ENCODE results near the gene TINAG. TPM values are rescaled to one million over a fixed set of nuclear protein-coding genes. Genes with fewer than 3 reads are reported as not detected.

The TINAG gene
- total RNA-seq, 1 donor: not detected

DNA sequence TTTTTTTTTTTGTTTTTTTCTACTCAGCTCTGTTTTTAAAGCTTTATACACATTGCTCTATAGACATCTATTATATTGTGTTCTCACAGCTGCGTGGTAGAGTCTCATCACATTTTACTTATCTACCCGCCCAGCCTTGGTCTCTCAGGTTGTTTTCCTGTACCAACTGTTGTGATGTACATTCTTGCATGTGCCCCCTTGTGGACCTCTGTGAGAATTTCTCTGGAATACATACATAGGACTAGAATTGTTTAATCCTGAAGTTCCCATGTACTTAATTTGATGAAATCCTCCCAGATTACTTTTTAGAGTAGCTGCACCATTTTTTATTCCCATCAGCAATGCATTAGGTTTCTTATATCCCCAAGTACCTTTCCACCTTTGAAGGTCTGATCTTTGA, 40.4 kb upstream of the TINAG start:
- DNase-seq (ENCODE audit: low read depth): peak; percentile 64
- no peak overlapping the region for H3K4me3 ChIP-seq (ENCODE audit: low read depth, low read length)
- TF ChIP-seq, protein P1, sequence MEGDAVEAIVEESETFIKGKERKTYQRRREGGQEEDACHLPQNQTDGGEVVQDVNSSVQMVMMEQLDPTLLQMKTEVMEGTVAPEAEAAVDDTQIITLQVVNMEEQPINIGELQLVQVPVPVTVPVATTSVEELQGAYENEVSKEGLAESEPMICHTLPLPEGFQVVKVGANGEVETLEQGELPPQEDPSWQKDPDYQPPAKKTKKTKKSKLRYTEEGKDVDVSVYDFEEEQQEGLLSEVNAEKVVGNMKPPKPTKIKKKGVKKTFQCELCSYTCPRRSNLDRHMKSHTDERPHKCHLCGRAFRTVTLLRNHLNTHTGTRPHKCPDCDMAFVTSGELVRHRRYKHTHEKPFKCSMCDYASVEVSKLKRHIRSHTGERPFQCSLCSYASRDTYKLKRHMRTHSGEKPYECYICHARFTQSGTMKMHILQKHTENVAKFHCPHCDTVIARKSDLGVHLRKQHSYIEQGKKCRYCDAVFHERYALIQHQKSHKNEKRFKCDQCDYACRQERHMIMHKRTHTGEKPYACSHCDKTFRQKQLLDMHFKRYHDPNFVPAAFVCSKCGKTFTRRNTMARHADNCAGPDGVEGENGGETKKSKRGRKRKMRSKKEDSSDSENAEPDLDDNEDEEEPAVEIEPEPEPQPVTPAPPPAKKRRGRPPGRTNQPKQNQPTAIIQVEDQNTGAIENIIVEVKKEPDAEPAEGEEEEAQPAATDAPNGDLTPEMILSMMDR (IDR thresholded peaks at IDR 0.05; ENCODE audit: insufficient read depth, low read length): peak; percentile 53

DNA sequence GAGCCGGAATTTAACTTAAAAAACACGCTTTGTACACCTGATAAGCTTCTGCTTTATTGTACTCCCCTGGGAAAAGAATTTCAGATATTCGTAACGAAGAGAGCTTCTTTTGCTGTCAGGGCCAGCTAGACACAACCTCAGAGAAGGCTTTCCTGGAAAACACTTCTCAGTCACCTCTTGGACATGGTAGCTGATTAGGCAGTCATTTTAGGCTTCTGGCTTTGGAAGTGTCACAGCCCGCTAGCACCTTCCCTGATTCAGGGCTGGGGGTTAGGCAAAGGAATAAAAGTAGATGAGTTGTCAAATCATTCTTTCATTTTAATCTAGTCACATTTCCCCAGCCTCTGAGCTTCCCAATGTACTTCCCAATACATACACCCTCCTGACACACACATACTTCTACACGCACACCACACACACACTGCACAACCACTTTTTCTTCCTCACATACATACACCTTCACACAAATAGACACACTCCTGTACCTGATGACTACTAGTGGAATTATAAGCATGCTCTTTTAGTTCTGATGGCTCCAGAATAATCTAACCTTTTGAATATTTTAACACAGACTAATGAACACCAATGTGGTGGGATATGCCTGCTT, 34.9 kb upstream of the TINAG start:
- H3K4me3 ChIP-seq (ENCODE audit: low read depth, low read length): no peak overlapping the region
- TF ChIP-seq, protein P1 (IDR thresholded peaks at IDR 0.05; ENCODE audit: insufficient read depth, low read length): no peak
- no peak for DNase-seq (ENCODE audit: low read depth)

DNA sequence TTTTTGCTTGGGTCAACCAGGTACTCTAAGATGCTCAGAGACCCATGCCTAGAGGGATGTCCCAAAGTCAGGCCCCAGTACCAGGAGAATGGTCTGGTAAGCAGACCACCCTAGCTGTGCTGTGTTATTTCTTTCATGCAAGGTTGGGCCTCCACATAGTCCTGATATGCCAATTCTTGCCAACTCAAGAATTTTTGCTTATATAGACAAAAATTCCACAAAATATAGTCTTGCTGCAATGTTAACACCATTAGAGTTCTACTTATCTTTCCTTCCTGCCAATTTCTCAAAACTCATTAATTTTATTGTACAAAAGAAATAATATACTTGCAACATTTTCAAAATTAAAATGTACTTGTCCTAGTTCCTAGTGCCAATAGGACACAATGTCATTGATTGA, 33.9 kb upstream of the TINAG start:
- TF ChIP-seq, protein P1 (IDR thresholded peaks at IDR 0.05; ENCODE audit: insufficient read depth, low read length): no peak
- H3K4me3 ChIP-seq (ENCODE audit: low read depth, low read length): no peak overlapping the region
- no peak for DNase-seq (ENCODE audit: low read depth)

DNA sequence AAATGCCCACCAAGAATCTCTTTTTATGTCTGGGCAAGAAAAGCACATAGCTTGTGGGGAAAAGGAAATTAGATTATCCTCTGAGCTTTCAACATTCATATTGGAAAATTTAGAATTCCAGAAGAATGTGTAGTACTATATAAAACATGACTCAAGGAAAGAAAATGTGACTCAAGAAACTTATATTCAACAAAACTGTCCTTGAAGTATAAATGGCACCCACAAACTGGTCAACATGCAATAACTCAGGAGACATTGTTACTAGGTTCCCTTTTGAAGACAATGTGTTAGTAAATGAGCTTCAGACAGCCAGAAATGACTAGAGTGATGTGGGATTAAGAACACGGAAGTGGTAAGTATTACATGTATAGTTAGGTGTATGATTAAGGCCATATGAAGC, 26.1 kb upstream of the TINAG start:
- DNase-seq (ENCODE audit: low read depth): peak; percentile 59
- H3K4me3 ChIP-seq (ENCODE audit: low read depth, low read length): no peak overlapping the region
- TF ChIP-seq, protein P1 (IDR thresholded peaks at IDR 0.05; ENCODE audit: insufficient read depth, low read length): no peak

DNA sequence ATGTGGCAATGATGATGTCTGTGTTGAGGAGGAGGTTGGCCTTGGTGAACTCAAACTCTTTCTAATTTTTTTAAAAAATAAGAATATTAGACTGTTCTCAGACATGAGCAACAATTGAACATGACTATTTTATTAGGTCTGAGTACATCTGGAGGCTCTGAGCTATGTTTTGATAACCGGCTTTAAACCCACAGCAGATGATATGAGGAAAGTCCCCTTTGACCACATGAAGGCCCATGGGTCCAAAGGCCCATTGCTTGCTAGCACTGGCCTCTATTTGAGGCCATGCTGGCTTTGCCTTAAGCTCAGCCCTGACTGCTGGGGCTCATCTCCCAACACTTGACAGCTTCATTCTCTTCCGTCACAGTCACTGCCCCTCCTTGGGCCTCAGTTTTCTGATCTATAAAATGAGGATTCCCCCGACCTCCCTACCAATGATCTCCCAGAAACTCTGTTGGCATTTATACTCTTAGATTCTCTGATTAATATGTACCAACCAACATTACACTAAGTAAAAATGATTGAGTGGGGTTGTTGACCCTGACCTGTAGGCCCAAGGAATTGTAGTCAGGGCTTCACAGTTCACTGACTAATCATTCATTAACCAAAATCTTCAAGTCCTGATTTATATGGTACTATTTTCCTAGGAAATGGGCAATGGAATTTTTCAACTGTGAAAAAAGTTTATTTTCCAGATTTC, 23.9 kb upstream of the TINAG start:
- TF ChIP-seq, protein P1 (IDR thresholded peaks at IDR 0.05; ENCODE audit: insufficient read depth, low read length): no peak
- no peak overlapping the region for H3K4me3 ChIP-seq (ENCODE audit: low read depth, low read length)
- peak; percentile 23 for DNase-seq (ENCODE audit: low read depth)

DNA sequence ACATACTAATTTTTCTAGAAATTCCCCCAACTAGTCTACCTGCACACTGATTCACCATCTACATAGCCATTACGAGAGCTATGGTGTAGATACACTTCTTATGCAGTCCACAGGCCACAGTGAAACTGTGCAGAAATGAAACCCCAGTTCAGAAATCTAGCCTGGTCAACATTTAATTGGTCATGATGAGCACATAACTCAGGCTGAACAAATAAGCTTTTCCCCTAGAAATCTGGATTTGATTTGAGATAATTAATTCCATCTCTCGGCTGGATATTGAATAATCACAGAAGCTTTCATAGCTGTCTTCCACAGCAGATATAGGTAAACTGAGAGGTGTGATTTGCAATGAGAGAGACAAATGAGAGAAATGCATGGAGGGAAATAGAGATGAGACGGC, 22.6 kb upstream of the TINAG start:
- peak; percentile 26 for DNase-seq (ENCODE audit: low read depth)
- no peak overlapping the region for H3K4me3 ChIP-seq (ENCODE audit: low read depth, low read length)
- TF ChIP-seq, protein P1 (IDR thresholded peaks at IDR 0.05; ENCODE audit: insufficient read depth, low read length): no peak
